H7 (cell line): ENCODE results near the gene NLRP7. TPM values are rescaled to one million over a fixed set of nuclear protein-coding genes. Genes with fewer than 3 reads are reported as not detected.

Source experiments
- total RNA-seq: library from RNA; depleted of rRNA; stranded (reverse); fragments of >200 nt; shearing (Covaris generic); gene quantifications from 2 replicates; pipeline ENCODE4 v1.2.3, GENCODE V29; 2014; rRNA removed

NLRP7 gene
- total RNA-seq, 1 experiment from 2014 or later = 1.9 TPM

Other genes with a start within 250 kb of the NLRP7 start
- gene KIR3DL3, start 223.1 kb downstream of the NLRP7 start, total RNA-seq = not detected in 2 replicates
- gene KIR2DL3, start 209.0 kb downstream of the NLRP7 start, total RNA-seq = not detected in 2 replicates
- gene KIR2DL1, start 177.7 kb downstream of the NLRP7 start, total RNA-seq = not detected in 2 replicates
- not detected in 2 replicates for gene KIR2DL4, start 143.9 kb downstream of the NLRP7 start, total RNA-seq
- gene KIR3DL1, start 131.1 kb downstream of the NLRP7 start, total RNA-seq = not detected in 2 replicates
- not detected in 2 replicates for gene KIR2DS4, start 114.9 kb downstream of the NLRP7 start, total RNA-seq
- gene KIR3DL2, start 97.1 kb downstream of the NLRP7 start, total RNA-seq = not detected in 2 replicates
- gene FCAR, start 73.3 kb downstream of the NLRP7 start, total RNA-seq = not detected in 2 replicates
- gene NCR1, start 41.4 kb downstream of the NLRP7 start, total RNA-seq = 1.8 and 12.6 TPM in 2 replicates
- 1.0 and 1.3 TPM in 2 replicates for gene NLRP2, start 18.8 kb upstream of the NLRP7 start, total RNA-seq
- not detected in 2 replicates for gene GP6, start 90.7 kb upstream of the NLRP7 start, total RNA-seq
- 21.2 and 24.4 TPM in 2 replicates for gene RDH13, start 115.6 kb upstream of the NLRP7 start, total RNA-seq
- gene EPS8L1, start 128.3 kb upstream of the NLRP7 start, total RNA-seq = 20.0 and 22.9 TPM in 2 replicates
- 57.5 and 66.4 TPM in 2 replicates for gene PPP1R12C, start 170.1 kb upstream of the NLRP7 start, total RNA-seq
- 33.8 and 44.8 TPM in 2 replicates for gene TNNT1, start 201.7 kb upstream of the NLRP7 start, total RNA-seq
- 6.5 and 11.6 TPM in 2 replicates for gene TNNI3, start 210.2 kb upstream of the NLRP7 start, total RNA-seq
- gene DNAAF3, start 219.1 kb upstream of the NLRP7 start, total RNA-seq = 0.15 and 2.2 TPM in 2 replicates
- gene SYT5, start 232.8 kb upstream of the NLRP7 start, total RNA-seq = 0.26 and 0.31 TPM in 2 replicates